Measurements from ENCODE around the gene ARL17B.
"Not testable (repeated sequence)": the region's sequence is repeated elsewhere in the genome, so short reads cannot be mapped to it uniquely, and the experiment has no call there.

Gene ARL17B

DNA sequence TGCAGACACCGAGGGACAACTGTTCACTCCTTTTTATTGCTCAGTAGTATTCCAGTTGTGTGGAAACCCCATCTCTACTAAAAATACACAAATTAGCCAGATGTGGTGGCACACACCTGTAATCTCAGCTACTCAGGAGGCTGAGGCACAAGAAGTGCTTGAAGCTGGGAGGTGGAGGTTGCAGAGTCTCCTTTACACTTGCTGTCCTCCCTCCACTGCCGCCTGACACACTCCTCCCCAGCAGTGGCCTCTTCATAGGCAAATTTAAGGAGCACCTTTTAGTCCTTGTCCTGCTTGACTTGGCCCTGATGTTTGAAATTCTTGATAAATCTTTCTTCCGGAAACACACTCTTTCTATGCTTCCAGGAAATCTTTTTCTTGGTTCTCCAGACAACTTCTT, 112.4 kb downstream of the ARL17B start:
- not testable (repeated sequence) for DNase-seq (ENCODE audit: low spot score)

DNA sequence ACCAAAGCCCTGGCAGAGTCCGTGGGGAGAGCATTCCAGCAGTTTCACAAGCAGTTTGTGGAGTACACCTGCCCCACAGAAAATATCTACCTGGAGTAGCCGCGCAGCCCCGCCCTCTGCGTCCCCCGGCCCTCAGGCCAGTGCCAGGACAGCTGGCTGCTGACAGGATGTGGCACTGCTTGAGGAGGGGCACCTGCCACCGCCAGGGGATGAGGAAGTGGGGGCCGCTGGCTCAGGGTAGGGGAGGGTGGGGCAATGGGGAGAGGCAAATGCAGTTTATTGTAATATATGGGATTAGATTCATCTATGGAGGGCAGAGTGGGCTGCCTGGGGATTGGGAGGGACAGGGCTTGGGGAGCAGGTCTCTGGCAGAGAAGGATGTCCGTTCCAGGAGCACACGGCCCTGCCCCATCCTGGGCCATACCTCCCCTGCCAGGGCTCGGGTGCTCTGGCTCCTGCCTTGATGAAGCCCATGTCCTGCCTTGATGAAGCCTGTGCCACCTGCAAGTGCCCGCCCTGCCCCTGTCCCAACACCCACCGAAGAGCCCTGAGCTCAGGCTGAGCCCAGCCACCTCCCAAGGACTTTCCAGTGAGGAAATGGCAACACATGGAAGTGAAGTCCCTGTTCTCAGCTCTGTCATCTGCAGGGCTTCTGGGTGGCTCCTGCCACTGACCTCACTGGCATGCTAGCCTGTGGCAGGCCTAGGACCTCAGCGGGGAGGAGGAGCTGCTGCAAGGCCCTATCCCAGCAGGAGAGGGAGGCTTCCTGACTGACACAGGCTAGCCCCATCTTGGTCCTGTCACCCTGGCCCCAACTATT, 116.4 kb downstream of the ARL17B start:
- DNase-seq (ENCODE audit: low spot score), result not testable (repeated sequence)

DNA sequence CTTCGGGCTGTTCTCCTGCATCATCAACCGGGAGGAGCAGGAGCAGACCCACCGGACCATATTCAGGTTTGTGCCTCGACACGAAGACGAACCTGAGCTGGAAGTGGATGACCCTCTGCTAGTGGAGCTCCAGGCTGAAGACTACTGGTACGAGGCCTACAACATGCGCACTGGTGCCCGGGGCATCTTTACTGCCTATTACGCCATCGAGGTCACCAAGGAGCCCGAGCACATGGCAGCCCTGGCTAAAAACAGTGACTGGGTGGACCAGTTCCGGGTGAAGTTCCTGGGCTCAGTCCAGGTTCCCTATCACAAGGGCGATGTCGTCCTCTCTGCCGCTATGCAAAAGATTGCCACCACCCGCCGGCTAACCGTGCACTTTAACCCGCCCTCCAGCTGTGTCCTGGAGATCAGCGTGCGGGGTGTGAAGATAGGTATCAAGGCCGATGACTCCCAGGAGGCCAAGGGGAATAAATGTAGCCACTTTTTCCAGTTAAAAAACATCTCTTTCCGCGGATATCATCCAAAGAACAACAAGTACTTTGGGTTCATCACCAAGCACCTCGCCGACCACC, 117.1 kb downstream of the ARL17B start:
- not testable (repeated sequence) for DNase-seq (ENCODE audit: low spot score)

DNA sequence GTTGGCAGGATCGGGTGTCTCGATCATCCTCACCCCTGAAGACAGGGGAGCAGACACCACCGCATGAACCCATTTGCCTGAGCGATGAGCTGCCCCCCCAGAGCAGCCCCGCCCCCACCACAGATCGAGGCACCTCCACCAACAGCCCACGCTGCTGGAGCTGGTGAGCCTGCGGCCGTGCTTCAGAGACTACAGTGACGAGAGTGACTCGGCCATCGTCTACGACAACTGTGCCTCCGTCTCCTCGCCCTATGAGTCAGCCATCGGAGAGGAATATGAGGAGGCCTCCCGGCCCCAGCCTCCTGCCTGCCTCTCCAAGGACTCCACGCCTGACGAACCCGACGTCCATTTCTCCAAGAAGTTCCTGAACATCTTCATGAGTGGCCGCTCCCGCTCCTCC, 117.6 kb downstream of the ARL17B start:
- DNase-seq (ENCODE audit: low spot score), result not testable (repeated sequence)

GRCh38 chr17:46243505-46243904, 118.1 kb downstream of the ARL17B start:
- not testable (repeated sequence) for DNase-seq (ENCODE audit: low spot score)

- DNase-seq (ENCODE audit: low spot score), result not testable (repeated sequence)
These were observed 130.2 kb downstream of the ARL17B start for GRCh38 chr17:46231359-46231758.

GRCh38 chr17:46225274-46225794, 136.2 kb downstream of the ARL17B start:
- DNase-seq (ENCODE audit: low spot score), result peak; percentile 96

DNA sequence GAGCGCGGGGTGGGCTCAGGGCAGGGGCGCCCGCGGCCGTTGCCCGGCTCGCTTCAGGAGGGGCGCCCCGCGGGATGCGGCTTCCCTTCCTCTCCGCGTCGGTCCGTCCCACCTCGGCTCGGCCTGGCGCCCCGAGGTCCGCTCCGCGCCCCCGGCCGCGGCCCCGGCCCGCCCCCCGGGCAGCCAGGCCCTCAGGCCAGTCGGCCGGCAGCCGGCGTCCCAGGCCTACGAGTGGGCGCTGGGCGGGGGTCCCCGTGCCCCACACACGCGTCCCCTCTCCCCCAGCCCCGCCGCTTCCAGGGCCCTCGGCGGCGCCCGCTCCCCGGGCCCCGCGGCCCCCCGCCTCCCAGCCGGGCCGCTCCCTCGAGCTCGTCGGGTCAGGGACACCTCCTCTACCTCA, 136.7 kb downstream of the ARL17B start:
- not testable (repeated sequence) for DNase-seq (ENCODE audit: low spot score)
